Measurements from ENCODE around the gene TSSK2.

The TSSK2 gene

GRCh38 chr22:19107730-19108074 is 23.4 kb upstream of the TSSK2 start:
- TF ChIP-seq ZFX (IDR thresholded peaks at IDR 0.05; ENCODE audit: borderline replicate concordance) = no peak
- TF ChIP-seq, protein P1, sequence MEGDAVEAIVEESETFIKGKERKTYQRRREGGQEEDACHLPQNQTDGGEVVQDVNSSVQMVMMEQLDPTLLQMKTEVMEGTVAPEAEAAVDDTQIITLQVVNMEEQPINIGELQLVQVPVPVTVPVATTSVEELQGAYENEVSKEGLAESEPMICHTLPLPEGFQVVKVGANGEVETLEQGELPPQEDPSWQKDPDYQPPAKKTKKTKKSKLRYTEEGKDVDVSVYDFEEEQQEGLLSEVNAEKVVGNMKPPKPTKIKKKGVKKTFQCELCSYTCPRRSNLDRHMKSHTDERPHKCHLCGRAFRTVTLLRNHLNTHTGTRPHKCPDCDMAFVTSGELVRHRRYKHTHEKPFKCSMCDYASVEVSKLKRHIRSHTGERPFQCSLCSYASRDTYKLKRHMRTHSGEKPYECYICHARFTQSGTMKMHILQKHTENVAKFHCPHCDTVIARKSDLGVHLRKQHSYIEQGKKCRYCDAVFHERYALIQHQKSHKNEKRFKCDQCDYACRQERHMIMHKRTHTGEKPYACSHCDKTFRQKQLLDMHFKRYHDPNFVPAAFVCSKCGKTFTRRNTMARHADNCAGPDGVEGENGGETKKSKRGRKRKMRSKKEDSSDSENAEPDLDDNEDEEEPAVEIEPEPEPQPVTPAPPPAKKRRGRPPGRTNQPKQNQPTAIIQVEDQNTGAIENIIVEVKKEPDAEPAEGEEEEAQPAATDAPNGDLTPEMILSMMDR (IDR thresholded peaks at IDR 0.05) = no peak
- no peak overlapping the region for H3K27ac ChIP-seq

DNA sequence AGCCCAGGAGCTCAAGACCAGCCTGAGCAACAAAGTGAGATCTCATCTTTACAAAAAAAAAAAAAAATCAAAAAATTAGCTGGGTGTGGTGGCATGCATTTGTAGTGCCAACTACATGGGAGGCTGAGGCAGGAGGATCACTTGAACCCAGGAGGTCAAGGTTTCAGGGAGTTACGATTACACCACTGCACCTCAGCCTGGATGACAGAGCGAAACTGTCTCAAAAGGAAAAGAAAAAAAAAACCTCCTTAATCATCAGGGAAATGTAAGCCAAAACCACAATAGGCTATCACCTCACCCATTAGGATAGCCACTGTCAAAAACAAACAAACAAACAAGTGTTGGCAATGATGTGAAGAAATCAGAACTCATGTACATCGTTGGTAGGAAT is 22.3 kb upstream of the TSSK2 start:
- no peak overlapping the region for H3K27ac ChIP-seq
- no peak for TF ChIP-seq ZFX (IDR thresholded peaks at IDR 0.05; ENCODE audit: borderline replicate concordance)
- TF ChIP-seq, protein P1 (IDR thresholded peaks at IDR 0.05) = no peak

DNA sequence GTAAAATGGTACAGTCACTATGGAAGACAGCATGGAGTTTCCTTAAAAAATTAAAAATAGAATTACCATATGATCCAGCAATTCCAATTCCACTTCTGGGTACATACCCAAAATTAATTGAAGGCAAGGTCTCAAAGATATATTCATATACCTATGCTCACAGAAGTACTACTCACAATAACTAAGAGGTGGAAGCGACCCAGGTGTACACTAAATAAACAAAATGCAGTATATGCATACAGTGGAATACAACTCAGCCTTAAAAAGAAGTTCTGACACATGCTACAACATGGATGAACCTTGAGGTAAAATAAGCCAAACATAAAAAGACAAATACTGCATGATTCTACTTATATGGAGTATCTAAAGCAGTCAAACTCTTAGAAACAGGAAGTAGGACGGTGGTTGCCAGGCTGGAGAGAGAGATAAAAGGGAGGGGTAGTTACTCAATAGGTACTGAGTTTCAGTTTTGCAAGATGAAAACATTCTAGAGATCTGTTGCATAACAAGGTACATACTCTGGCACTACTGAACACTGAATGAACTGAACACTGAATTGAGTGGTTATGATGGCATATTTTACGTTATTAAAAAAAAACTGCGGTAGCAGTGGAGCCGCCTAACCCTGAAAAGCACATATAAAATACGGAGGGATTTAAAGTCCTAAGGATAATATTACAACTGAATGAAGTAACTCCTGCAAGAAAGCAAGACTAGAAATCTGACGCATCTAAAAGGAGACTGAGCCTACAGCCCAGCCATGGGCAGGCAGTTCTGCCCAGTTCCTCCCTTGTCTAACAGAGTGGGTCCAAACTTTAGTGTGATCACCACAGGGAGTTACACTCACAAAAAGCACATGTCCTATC is 21.7 kb upstream of the TSSK2 start:
- H3K27ac ChIP-seq = no peak overlapping the region
- no peak for TF ChIP-seq ZFX (IDR thresholded peaks at IDR 0.05; ENCODE audit: borderline replicate concordance)
- TF ChIP-seq, protein P1 (IDR thresholded peaks at IDR 0.05) = no peak

GRCh38 chr22:19110064-19110458 is 21.0 kb upstream of the TSSK2 start:
- TF ChIP-seq, protein P1 (IDR thresholded peaks at IDR 0.05) = no peak
- no peak for TF ChIP-seq ZFX (IDR thresholded peaks at IDR 0.05; ENCODE audit: borderline replicate concordance)

DNA sequence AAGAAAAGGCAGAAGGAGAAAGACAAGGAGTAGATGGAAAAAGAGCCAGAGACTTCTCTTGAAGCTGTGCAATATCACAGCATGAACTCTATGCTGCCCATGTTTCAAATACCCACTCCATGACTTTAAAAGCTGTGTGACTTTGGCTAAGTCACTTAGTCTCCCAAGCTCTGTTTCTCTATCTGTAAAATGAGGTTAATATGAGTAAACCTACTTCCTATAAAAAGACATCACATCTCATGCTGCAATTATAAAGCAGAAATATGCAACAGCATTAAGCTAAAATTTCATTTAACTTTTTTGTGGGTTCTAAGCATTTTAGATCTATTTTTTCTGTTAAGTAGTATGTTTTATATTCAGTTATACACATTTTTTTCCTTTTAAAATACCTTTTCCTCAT is 20.5 kb upstream of the TSSK2 start:
- no peak overlapping the region for H3K27ac ChIP-seq
- TF ChIP-seq, protein P1 (IDR thresholded peaks at IDR 0.05) = no peak
- TF ChIP-seq ZFX (IDR thresholded peaks at IDR 0.05; ENCODE audit: borderline replicate concordance) = no peak

More at GRCh38 chr22:19110064-19110458, 21.0 kb upstream of the TSSK2 start:
- H3K27ac ChIP-seq = no peak overlapping the region

- H3K27ac ChIP-seq = no peak overlapping the region
- TF ChIP-seq, protein P1 (IDR thresholded peaks at IDR 0.05) = no peak
- TF ChIP-seq ZFX (IDR thresholded peaks at IDR 0.05; ENCODE audit: borderline replicate concordance) = no peak
Measured at GRCh38 chr22:19111140-19111539, 20.0 kb upstream of the TSSK2 start.

- TF ChIP-seq ZFX (IDR thresholded peaks at IDR 0.05; ENCODE audit: borderline replicate concordance) = no peak
- TF ChIP-seq, protein P1 (IDR thresholded peaks at IDR 0.05) = no peak
- H3K27ac ChIP-seq = no peak overlapping the region
Measured at GRCh38 chr22:19111584-19111983, 19.5 kb upstream of the TSSK2 start.

Measured in 22Rv1 (cell line).